ENCODE measurements around the gene PDE4B.

GRCh38 chr1:66074147-66074546, 281.5 kb downstream of the PDE4B start:
- TF ChIP-seq HSF4 (CRISPR knock-in tag; IDR thresholded peaks at IDR 0.05; ENCODE audit: borderline replicate concordance) (no peak), CREB5 (CRISPR knock-in tag; IDR thresholded peaks at IDR 0.05) (no peak), SREBF2 (CRISPR knock-in tag; IDR thresholded peaks at IDR 0.05) (no peak), ZNF133 (CRISPR knock-in tag; IDR thresholded peaks at IDR 0.05) (no peak), SMARCA5 (IDR thresholded peaks at IDR 0.05) (no peak), NFYB (IDR thresholded peaks at IDR 0.05; ENCODE audit: extremely low read depth, insufficient read length) (no peak)
